Subcutaneous adipose tissue (tissue), 4 donors: ENCODE results near the gene P2RX4. TPM values are rescaled to one million over a fixed set of nuclear protein-coding genes. Genes with fewer than 3 reads are reported as not detected.

Experiments used
- total RNA-seq, 4 donors: library from RNA; depleted of rRNA; stranded (reverse); fragments of >200 nt; gene quantifications; one replicate each; pipeline ENCODE4 v1.1.0, GENCODE V29; 2016
- TF ChIP-seq, protein P1 (sequence below): fragments of 450-650 bp; IDR thresholded peaks from one replicate; pipeline ENCODE4 v1.5.1; 2016; ENCODE audit warnings: low read depth, mild to moderate bottlenecking, control low read depth, antibody characterized with exemption, moderate library complexity

P2RX4 gene
- total RNA-seq, 4 donors from 2014 or later: 22.2 to 219 (median 39.9) TPM

DNA sequence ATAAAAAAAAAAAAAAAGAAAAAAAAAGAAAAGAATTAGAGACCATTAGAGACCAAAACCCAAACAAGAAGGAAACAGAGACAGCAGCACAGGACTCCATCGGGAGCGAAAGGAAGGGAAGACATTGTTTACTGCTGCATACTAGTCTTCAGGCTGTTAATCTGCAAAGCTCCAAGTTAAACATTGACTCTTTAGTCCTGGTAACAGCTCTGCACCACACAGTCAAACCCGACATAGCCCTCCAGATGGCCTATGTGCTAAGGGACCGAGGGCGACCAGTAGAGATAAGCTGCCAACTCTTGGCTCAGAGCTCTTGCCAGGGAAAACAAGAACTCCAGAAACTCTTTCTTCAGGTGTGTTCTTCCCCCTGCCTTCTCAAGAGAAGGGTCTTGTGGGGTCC is 7.8 kb downstream of the P2RX4 start:
- TF ChIP-seq, protein P1, sequence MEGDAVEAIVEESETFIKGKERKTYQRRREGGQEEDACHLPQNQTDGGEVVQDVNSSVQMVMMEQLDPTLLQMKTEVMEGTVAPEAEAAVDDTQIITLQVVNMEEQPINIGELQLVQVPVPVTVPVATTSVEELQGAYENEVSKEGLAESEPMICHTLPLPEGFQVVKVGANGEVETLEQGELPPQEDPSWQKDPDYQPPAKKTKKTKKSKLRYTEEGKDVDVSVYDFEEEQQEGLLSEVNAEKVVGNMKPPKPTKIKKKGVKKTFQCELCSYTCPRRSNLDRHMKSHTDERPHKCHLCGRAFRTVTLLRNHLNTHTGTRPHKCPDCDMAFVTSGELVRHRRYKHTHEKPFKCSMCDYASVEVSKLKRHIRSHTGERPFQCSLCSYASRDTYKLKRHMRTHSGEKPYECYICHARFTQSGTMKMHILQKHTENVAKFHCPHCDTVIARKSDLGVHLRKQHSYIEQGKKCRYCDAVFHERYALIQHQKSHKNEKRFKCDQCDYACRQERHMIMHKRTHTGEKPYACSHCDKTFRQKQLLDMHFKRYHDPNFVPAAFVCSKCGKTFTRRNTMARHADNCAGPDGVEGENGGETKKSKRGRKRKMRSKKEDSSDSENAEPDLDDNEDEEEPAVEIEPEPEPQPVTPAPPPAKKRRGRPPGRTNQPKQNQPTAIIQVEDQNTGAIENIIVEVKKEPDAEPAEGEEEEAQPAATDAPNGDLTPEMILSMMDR: no peak

DNA sequence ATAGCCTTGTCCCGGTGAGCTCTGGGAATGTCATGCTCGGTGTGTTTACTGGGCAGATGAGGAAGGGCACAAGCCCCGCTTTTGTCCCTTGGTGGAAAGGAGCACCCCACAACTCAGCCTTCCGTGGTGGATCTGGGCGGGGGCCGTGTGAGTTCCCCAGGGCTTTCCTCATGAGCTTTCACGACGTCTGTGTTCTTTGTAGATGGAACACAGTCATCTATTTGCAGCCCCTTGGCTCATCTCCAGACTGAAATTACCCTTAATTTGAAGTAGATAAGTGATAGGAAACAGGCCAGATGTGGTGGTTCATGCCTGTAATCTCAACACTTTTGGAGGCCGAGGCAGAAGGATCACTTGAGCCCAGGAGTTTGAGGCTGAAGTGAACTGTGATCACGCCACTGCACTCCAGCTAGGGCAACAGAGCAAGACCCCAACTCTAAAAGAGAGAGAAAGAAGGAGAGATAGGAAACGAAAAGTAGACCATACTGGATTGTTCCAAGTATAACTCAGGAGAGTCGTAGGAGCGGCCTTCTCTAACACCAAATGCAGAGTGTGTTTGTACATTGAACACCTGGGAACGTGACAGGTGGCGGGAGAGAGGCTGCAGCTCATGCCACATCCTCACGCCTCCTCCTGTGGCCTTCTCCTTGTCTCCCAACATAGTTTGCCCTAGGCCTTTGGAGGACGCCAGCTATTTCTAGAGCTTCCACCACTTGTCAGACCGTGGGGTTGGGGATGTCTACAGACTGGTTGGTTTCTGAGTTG is 8.8 kb downstream of the P2RX4 start:
- TF ChIP-seq, protein P1: no peak

DNA sequence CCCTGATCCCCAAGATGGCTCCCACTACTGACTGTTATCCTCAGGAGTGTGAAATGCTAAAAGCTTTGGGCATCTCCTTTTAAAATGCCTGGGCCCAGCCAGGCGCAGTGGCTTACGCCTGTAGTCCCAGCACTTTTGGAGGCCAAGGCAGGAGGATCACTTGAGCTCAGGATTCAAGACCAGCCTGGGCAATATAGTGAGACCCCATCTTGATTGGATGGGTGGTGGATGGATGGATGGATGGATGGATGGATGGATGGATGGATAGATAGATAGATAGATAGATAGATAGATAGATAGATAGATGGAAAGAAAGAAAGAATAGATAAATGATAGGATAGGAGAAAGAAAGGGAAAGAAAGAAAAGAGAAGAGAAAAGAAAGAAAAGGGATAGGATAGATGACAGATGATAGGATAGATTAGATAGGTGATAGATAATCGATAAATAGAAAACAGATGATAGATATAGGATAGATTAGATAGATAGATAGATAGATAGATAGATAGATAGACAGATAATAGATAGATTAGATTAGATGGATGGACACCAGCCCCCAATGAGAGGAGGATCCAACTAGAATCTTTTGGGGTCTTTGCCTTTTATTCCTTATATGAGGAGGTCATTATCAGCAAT is 9.5 kb downstream of the P2RX4 start:
- TF ChIP-seq, protein P1: no peak

DNA sequence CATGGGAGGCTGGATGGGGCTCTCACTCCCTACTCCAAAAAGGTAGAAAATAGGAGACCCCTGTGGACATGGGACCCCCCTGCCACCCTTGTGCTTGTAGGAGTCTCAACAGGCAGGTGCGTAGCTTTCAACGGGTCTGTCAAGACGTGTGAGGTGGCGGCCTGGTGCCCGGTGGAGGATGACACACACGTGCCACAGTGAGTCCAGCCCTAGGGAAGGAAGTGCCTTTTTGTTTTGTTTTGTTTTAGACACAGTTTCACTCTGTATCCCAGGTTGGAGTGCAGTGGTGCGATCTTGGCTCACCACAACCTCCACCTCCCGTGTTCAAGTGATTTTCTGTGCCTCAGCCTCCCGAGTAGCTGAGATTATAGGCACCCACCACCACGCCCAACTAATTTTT is 12.9 kb downstream of the P2RX4 start:
- TF ChIP-seq, protein P1: no peak

DNA sequence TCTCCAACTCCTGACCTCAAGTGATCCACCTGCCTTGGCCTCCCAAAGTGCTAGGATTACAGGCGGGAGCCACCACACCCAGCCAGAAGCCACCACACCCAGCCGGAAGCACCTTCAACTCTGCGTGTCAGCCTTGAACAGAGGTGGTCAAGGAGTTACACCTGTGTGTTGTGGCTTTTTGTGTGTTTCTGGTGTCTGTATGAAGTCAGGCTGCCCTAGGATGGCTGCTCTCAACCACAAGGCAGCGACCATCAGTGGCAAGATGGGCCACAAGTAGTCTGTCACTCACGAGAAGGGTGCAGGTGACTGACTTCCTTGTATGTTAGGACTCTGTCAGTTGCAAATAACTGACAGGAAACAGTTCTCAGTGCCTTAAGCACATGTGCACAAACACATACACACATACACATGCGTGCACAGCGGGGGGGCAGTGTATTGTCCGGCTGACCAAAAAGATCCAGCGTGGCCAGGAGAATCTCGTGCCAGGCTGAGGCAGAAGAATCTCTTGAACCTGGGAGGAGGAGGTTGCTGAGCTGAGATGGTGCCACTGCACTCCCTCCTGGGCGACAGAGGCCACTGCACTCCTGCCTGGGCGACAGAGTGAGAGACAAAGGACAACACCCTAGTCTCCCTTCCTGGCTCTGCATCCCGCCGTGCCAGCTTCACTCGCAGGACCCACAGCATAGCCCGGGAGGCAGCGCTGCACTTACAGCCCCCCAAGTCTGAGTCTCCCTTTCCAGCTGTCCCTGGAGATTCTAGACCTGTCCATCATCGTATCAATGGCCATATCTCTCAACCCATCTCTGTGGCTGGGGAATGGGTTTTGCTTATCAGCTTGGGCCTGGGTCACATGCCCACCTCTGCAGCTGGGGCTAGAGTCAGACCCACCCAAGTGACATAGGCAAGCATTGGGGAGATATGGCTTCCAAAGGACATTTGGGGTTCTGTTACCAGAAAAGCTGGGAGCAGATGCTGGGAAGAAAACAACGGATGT is 13.7 kb downstream of the P2RX4 start:
- TF ChIP-seq, protein P1: no peak

DNA sequence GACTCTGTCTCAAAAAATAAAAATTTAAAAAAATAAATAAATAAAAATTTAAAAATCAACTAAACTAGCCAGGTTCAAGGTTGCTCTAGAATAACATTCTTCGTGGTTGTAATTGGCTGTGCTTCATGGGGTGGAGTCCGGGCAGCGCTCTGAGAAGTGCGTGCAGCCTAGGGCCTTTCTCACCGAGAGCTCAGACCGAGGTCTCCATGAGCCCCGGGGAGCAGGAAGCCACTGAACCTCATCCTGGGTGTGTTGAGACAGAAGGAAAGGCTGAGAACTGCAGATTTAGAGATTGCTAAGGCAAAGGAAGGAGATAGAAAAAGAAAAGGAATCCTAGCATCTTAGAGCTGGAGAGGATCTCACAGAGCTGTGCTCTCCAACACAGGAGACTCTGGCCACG is 14.7 kb downstream of the P2RX4 start:
- TF ChIP-seq, protein P1: no peak

DNA sequence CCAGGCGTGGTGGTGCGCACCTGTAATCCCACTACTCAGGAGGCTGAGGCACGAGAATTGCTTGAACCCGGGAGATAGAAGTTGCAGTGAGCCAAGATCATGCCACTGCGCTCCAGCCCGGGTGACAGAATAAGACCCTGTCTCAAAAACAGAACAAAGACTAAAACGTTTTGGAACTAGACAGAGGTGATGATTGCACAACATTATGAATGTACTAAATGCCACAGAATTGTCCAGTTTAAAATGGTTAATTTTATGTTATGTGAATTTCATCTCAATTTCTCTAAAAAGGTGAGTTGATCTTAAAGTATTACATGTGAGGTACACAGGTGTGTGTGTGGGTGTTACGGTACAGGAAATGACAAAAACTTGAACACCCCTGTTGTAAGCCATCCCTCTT is 16.5 kb downstream of the P2RX4 start:
- TF ChIP-seq, protein P1: no peak
